Epidermal melanocyte (primary cell): ENCODE results near the gene TEX35.
"Not testable (repeated sequence)": the region's sequence is repeated elsewhere in the genome, so short reads cannot be mapped to it uniquely, and the experiment has no call there.

Source experiments
- DNase-seq: peaks from one replicate; pipeline ENCODE4 v3.0.0; 2011; ENCODE audit warnings: low spot score; ENCODE audit not compliant: insufficient read length

Gene TEX35

DNA sequence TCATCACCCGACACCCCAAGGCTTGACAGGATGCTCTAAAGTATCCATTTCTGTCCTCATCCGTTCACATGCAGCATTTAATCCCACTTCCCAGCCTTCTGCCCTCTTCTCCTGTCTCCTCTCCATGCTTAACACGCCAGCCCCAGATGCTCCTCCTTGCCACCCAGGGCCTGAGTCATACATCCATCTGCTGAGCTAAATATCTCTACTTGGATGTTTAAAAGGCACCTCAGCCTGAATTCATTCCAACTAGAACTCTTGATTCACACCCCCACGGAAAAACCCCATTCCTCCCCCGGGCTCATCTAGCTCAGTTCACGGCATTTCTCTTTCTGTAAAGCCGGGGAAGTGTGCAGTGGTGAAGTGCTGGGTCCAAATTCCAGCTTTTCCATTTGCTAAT, 27.7 kb downstream of the TEX35 start:
- DNase-seq: peak; percentile 31

DNA sequence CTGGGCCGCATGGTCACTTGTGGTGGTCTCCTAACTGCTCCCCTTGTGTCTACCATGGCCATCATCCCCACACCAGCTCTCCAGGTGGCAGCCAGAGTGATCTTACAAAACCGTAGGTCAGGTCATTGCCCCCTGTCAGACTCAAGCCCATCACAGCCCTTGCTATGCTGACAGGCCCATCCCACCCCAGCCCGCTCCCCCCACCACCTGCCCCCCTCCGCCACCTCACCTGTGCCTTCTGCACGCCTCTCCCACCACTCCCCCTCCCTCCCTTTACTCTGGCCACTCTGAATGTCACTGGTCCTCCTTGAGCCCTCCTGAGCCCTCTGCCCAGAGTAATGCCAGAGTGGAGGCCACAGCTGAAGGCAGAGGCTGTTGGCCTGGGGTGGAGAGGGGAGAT, 28.5 kb downstream of the TEX35 start:
- DNase-seq: no peak

DNA sequence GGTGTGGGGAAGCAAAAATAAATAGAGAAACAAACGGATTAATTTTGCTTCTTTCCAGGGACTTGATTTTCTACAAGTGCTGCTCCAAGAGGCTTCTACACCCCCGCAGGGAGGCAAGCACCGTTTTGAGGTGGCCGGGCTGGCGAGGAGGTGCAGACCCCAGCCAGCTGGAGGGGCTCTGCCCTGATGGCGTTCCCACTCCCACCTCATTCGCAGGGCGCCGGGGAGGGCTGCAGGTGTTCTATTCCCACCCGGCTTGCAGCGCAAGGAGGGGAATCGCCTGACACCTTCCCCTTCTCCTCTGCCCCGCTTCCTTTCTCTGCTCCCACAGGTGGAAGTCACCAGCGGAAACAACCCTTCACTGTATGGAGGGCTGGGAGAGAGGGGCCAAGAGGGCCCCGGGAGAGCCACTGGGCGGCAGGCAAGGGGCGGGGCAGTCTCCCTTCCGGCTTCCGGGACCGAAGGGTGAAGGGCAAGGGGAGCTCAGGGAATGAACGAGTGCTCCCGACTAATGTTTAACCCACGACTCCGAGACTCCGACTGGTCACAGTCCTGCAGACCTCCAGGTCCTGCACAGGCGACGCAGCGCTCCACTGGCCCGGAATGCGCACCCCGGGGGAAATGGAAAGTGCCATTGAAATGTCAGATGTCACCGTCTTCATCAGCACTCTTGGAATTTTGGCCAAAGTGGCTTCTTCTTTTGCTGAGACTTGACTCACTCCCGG, 29.1 kb downstream of the TEX35 start:
- peak; percentile 40 for DNase-seq

DNA sequence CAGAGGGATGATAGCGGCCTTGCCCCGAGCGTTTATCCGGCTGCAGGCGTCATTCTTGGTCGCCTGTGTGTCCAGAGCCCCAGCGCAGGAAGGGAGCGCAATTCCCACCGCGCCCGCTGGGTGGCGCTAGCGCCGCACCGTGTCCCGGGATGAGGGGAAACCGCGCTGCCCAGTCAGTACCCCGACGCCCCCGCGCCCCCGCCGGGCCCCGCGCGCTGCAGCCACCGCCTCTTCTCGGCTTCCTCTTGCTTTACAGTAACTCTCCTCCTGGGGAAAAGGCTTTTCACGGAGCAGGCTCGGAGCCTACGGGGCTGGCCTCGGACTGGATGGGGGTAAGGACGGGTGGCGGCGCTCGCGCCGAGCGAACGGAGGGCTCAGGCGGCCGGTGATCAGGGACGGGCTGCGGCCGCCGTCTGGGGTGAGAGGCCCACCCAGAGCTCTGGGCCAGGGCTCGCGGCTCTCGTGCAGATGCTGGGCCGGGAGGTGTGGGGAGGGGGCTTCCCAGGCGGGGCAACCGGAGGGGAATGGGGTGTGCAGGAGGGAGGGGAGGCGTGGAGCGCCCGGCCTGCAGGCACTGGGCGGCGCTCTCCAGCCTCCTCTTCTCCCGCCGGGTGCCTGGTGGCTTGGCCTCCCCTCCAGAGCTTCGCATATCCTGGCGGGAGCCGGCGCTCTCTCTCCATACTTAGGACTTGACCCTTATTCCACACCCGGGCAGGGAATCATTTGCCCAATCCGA, 29.8 kb downstream of the TEX35 start:
- DNase-seq: peak; percentile 84

DNA sequence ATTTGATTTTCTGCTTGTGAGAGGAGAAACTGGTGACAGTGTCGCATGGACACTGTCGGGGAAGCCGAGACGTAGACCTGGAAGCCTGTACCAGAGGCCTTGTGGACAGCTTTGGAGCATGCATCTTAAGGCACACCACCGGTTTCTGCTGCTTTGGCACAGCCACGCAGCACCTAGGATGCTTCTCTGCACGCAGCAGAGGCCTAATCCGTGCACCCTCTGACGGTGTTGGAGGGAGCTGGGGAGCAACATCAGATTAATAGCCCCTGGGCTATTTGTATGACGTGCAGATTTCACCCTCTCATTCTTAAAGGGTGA, 30.3 kb downstream of the TEX35 start:
- no peak for DNase-seq

DNA sequence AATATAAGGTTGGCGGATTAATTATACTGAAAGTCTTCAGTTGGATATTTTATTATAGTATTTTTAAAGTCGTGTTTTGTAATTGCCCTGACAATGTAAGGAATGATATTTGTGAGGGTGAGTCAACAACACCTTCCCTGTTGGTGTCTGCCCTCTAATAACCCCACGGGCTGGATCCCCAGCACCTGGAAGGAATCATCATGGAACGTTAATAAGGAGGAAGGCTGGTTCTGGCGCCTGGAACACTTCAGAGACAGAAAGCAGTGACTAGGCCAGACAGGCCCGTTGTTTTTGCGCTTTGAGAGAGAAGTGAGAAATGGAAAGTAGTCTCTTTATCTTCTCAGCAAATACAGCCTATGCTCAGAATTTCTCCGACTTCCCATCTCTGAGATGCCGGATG, 31.6 kb downstream of the TEX35 start:
- DNase-seq: no peak

GRCh38 chr1:178548108-178548507, 35.2 kb downstream of the TEX35 start:
- no peak for DNase-seq

- no peak for DNase-seq
Measured at GRCh38 chr1:178551307-178551706, 38.4 kb downstream of the TEX35 start.

- DNase-seq: no peak
Measured at GRCh38 chr1:178551940-178552339, 39.0 kb downstream of the TEX35 start.

GRCh38 chr1:178552856-178553255, 39.9 kb downstream of the TEX35 start:
- no peak for DNase-seq

- not testable (repeated sequence) for DNase-seq
Measured at GRCh38 chr1:178554351-178554750, 41.4 kb downstream of the TEX35 start.

- not testable (repeated sequence) for DNase-seq
Measured at GRCh38 chr1:178555613-178556012, 42.7 kb downstream of the TEX35 start.

- not testable (repeated sequence) for DNase-seq
Measured at GRCh38 chr1:178558816-178559215, 45.9 kb downstream of the TEX35 start.

GRCh38 chr1:178560871-178561376, 48.0 kb downstream of the TEX35 start:
- DNase-seq: no peak

GRCh38 chr1:178563099-178563820, 50.4 kb downstream of the TEX35 start:
- DNase-seq: no peak

DNA sequence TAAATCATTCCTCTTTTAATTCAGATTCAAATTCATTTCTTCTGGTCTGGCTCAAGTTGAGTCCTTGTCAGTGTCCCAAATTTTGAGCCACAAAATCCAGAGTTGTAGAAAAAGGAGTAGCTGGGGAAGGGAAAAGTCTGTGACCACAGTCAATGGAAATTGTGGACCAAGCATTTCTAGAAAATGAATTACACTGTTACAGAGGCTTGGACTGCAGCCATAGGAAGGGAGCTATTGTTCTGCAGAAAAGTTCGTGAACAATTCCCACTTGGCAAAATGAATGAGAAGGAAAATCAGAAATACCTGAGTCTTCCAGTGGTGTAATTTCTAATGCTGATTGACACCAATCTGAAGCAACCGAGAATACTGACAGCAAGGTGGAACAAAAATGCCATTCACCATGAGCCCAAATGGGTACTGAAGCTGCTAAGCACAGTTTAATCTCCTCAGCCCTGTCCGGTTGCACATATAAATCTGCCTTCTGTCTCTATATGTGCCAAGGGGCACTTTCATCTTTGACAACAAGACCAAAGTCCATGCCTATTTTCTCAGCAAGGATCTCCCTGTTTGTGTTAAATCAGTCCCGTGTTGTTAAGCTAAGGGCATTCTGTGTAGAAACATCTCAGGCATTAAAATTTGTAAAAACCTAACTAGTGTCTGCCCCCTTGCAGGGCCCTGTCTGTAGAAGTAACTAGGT, 51.3 kb downstream of the TEX35 start:
- no peak for DNase-seq

DNA sequence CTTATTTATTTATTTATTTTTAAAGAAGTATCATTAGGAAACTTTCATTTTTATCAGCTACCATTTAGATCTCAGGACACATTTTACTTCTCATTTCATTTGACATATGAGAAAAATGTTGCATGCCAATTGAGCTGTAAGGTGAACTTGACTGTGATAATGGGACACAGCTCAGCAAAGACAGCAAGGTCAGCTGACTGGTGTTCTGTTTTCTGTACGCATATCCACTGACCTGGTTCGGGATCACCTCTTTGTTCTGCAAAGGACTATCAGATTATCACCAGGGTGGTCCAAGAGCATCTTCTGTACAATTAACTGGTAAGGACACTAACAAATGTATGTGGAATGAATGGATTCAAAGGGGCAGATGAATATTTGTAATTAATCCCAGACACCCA, 51.9 kb downstream of the TEX35 start:
- no peak for DNase-seq

DNA sequence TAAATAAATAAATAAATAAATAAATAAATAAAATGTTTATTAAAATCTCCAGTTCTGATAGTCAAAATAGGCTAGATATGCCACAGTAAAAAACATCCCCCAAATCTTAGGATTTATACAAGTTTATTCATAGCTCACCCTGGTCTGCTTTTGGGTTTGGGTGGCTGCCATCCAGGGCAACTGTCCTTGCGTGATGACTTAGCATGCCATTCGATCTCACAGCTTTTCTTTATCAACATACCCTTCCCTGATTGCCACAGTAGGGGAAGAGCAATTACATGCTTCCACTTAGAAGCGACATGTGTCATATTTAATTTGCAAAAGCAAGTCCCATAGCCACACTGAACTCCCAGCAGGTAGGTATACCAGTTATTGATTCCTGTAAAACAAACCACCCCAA, 52.7 kb downstream of the TEX35 start:
- DNase-seq: no peak

DNA sequence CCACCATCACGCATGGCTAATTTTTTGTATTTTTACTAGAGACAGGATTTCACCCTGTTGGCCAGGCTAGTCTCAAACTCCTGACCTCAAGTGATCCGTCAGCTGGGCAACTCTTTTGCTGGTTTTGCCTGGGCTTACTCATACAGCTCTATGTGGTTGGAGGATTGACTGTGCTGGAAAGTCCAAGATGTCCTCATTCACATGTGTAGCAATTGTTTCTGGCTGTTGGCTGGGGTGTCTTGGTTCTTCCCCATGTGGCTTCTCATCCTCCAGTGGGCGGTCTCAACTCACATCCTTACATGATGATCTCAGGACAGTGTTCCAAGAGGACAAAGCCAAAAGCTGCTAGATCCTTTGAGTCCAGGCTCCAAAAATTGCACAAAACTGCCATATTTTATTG, 53.3 kb downstream of the TEX35 start:
- DNase-seq: no peak

DNA sequence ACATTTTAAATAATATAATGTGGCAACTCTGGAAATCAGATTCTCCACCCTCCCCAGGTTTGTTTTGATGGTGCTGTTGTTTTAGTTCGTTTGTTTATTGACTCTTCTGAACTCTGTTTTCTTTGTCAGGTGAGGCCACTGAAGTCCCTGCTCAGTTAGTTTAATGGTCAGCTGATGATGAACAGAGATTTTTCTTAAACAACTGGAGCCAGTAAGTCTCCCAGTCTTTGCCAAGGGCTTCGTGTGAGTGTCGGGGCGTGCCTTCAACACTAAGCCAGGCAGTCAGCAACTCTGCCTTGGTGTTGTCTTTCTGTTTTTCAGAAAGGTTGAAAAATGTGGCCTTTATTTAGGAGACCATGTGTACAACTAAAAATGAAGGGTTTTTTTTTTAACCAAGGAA, 58.9 kb downstream of the TEX35 start:
- no peak for DNase-seq
